CD4-positive, alpha-beta memory T cell (primary cell): ENCODE results near the gene TNFRSF19. TPM values are rescaled to one million over a fixed set of nuclear protein-coding genes. Genes with fewer than 3 reads are reported as not detected.

ENCODE experiments used
- CTCF ChIA-PET: fragments of 350-600 bp; sonication (Branson Sonifier 250); formaldehyde crosslinking; loops from one replicate; lab custom pipeline; 2021; ENCODE audit warnings: inconsistent platforms; ENCODE audit not compliant: partially characterized antibody; lab: Charles Lee
- POLR2A ChIA-PET: fragments of 350-600 bp; sonication (Branson Sonifier 250); formaldehyde crosslinking; loops from one replicate; lab custom pipeline; 2021; ENCODE audit not compliant: partially characterized antibody; lab: Charles Lee
- DNase-seq, 5 donors: peaks; one replicate each; pipeline versions ENCODE4 v3.0.0 to v3.0.0-alpha.2; 2020 to 2022; ENCODE audit warnings: mixed read lengths in 1 of 5
- H3K27ac ChIP-seq: one replicate; pipeline ENCODE4 v1.7.0; 2013; ENCODE audit warnings: low read depth, low read length
- H3K27me3 ChIP-seq: 2 replicates; pipeline ENCODE4 v1.7.0; 2013; ENCODE audit warnings: mild to moderate bottlenecking, low read length, moderate library complexity; ENCODE audit not compliant: insufficient read depth
- H3K36me3 ChIP-seq: 2 replicates; pipeline ENCODE4 v1.7.0; 2013; ENCODE audit warnings: mild to moderate bottlenecking, low read length, moderate library complexity; ENCODE audit not compliant: insufficient read depth
- H3K4me1 ChIP-seq: 2 replicates; pipeline ENCODE4 v1.7.0; 2013; ENCODE audit warnings: mild to moderate bottlenecking, low read length, moderate library complexity; ENCODE audit not compliant: insufficient read depth
- H3K4me3 ChIP-seq, 2 donors: one replicate each; pipeline ENCODE4 v1.7.0; 2013; ENCODE audit warnings: low read length in 2 of 2, mild to moderate bottlenecking in 1 of 2
- H3K9me3 ChIP-seq, 2 donors: one replicate each; pipeline ENCODE4 v1.7.0; 2013; ENCODE audit warnings: low read length in 2 of 2, control low read depth in 1 of 2; ENCODE audit not compliant: control insufficient read depth in 1 of 2
- H3K27ac Mint-ChIP-seq, 7 donors: one replicate each; pipeline ENCODE4 v1.8.0; 2020 to 2021; ENCODE audit warnings: mixed read lengths in 7 of 7, mild to moderate bottlenecking in 6 of 7, inconsistent platforms in 3 of 7, moderate library complexity in 3 of 7
- H3K27me3 Mint-ChIP-seq, 2 donors: one replicate each; pipeline ENCODE4 v1.8.0; 2020 to 2021; ENCODE audit warnings: mixed read lengths in 2 of 2
- H3K36me3 Mint-ChIP-seq, 2 donors: one replicate each; pipeline ENCODE4 v1.8.0; 2020 to 2021; ENCODE audit warnings: mixed read lengths in 2 of 2, inconsistent platforms in 1 of 2, mild to moderate bottlenecking in 1 of 2
- H3K4me1 Mint-ChIP-seq, 4 donors: one replicate each; pipeline ENCODE4 v1.8.0; 2020 to 2021; ENCODE audit warnings: mixed read lengths in 4 of 4, mild to moderate bottlenecking in 1 of 4
- H3K4me3 Mint-ChIP-seq, 8 donors: one replicate each; pipeline ENCODE4 v1.8.0; 2020 to 2021; ENCODE audit warnings: mixed read lengths in 8 of 8, mild to moderate bottlenecking in 7 of 8, moderate library complexity in 6 of 8, inconsistent platforms in 3 of 8
- H3K9me3 Mint-ChIP-seq, 8 donors: one replicate each; pipeline ENCODE4 v1.8.0; 2020 to 2021; ENCODE audit warnings: mixed read lengths in 8 of 8, mild to moderate bottlenecking in 5 of 8, inconsistent platforms in 3 of 8, moderate library complexity in 1 of 8
- intact Hi-C: fragments of 100-400 bp; cut with micrococcal nuclease; formaldehyde crosslinking; loops from one replicate; pipeline ENCODE4 v1.15.1; 2023
- polyA plus RNA-seq, 2 donors: library from polyadenylated mRNA; unstranded; fragments of 300-500 nt; fragmentation: Illumina TruSeq; gene quantifications; one replicate each; pipeline ENCODE4 v1.2.3, GENCODE V29; 2021
- total RNA-seq, 2 experiments: library from RNA; stranded (reverse); gene quantifications; one replicate each; pipeline ENCODE4 v1.2.3, GENCODE V29; 2021

Gene TNFRSF19
- total and polyA plus RNA-seq, 4 experiments from 2014 or later: 0.27 TPM; not detected in 3

GRCh38 chr13:23697772-23698313 lies 127.6 kb downstream of the TNFRSF19 start:
- Mint-ChIP-seq H3K27ac (peak overlapping the region in 4 of 7 donors; percentile 2 to 61 (median 35)), H3K4me3 (no peak overlapping the region), H3K9me3 (peaks cover 0 to 2% (median 0%) of the 10 kb centered on the region in 8 donors), H3K27me3 (peaks cover 0 to 1% of the 10 kb centered on the region in 2 donors), H3K4me1 (peaks cover 8 to 26% (median 13%) of the 10 kb centered on the region in 4 donors), H3K36me3 (no peaks in the 10 kb centered on the region)
- no peak for DNase-seq
- H3K36me3 ChIP-seq: no peaks in the 10 kb centered on the region
- H3K4me1 ChIP-seq: peaks cover 10% of the 10 kb centered on the region
- intact Hi-C loops: loop anchor here (5.0 kb wide), 1 partner anchor 121 kb away; no protein-coding TSS in a partner anchor
- H3K27ac ChIP-seq: no peak overlapping the region
- CTCF ChIA-PET: no interaction called here
- no peaks in the 10 kb centered on the region for H3K9me3 ChIP-seq
- no peak overlapping the region for H3K4me3 ChIP-seq
- peaks cover 3% of the 10 kb centered on the region for H3K27me3 ChIP-seq
- POLR2A ChIA-PET: no interaction called here

- CTCF ChIA-PET: interaction anchor here (0.8 to 1.3 kb wide), 2 partner anchors 11 to 19 kb away, joined by 3 read pairs; no protein-coding TSS in a partner anchor
- Histone ChIP-seq H3K36me3 (no peaks in the 10 kb centered on the region), H3K9me3 (no peaks in the 10 kb centered on the region), H3K27me3 (peaks cover 3% of the 10 kb centered on the region), H3K4me3 (no peak overlapping the region), H3K27ac (no peak overlapping the region), H3K4me1 (peaks cover 10% of the 10 kb centered on the region)
- intact Hi-C loops: loop anchor here (5.0 kb wide), 1 partner anchor 122 kb away; no protein-coding TSS in a partner anchor
- Mint-ChIP-seq H3K27ac (no peak overlapping the region), H3K36me3 (no peaks in the 10 kb centered on the region), H3K4me3 (no peak overlapping the region), H3K9me3 (peaks cover 0 to 2% (median 0%) of the 10 kb centered on the region in 8 donors), H3K27me3 (peaks cover 0 to 1% of the 10 kb centered on the region in 2 donors), H3K4me1 (peaks cover 6 to 26% (median 12%) of the 10 kb centered on the region in 4 donors)
- POLR2A ChIA-PET: no interaction called here
- no peak for DNase-seq
Measured at GRCh38 chr13:23699271-23699670, 129.1 kb downstream of the TNFRSF19 start.

- Mint-ChIP-seq H3K4me3 (no peak overlapping the region), H3K27me3 (peaks cover 0 to 1% of the 10 kb centered on the region in 2 donors), H3K9me3 (peaks cover 0 to 2% (median 0%) of the 10 kb centered on the region in 8 donors), H3K27ac (no peak overlapping the region), H3K4me1 (peaks cover 3 to 15% (median 7%) of the 10 kb centered on the region in 4 donors), H3K36me3 (no peaks in the 10 kb centered on the region)
- ChIA-PET CTCF (no interaction called here), POLR2A (no interaction called here)
- no peak overlapping the region for H3K4me3 ChIP-seq
- H3K27ac ChIP-seq: no peak overlapping the region
- DNase-seq: no peak
- peaks cover 6% of the 10 kb centered on the region for H3K4me1 ChIP-seq
- intact Hi-C loops: no loop called here
- H3K36me3 ChIP-seq: no peaks in the 10 kb centered on the region
- H3K27me3 ChIP-seq: peaks cover 3% of the 10 kb centered on the region
- no peaks in the 10 kb centered on the region for H3K9me3 ChIP-seq
Measured at GRCh38 chr13:23701186-23701585, 131.0 kb downstream of the TNFRSF19 start.

- Histone ChIP-seq H3K4me1 (peaks cover 2% of the 10 kb centered on the region), H3K27me3 (peaks cover 3% of the 10 kb centered on the region), H3K9me3 (no peaks in the 10 kb centered on the region), H3K27ac (no peak overlapping the region), H3K36me3 (no peaks in the 10 kb centered on the region), H3K4me3 (no peak overlapping the region)
- H3K27me3 Mint-ChIP-seq: peaks cover 0 to 1% of the 10 kb centered on the region in 2 donors
- no peak overlapping the region for H3K27ac Mint-ChIP-seq
- H3K36me3 Mint-ChIP-seq: no peaks in the 10 kb centered on the region
- ChIA-PET CTCF (no interaction called here), POLR2A (no interaction called here)
- DNase-seq: no peak
- intact Hi-C loops: no loop called here
- peaks cover 0 to under 1% (median 0%) of the 10 kb centered on the region in 8 donors for H3K9me3 Mint-ChIP-seq
- H3K4me3 Mint-ChIP-seq: no peak overlapping the region
- H3K4me1 Mint-ChIP-seq: peaks cover 0 to 11% (median 3%) of the 10 kb centered on the region in 4 donors
Measured at GRCh38 chr13:23701636-23702035, 131.4 kb downstream of the TNFRSF19 start.

- Histone ChIP-seq H3K4me1 (no peaks in the 10 kb centered on the region), H3K9me3 (no peaks in the 10 kb centered on the region), H3K27ac (no peak overlapping the region), H3K27me3 (peaks cover 3% of the 10 kb centered on the region), H3K4me3 (no peak overlapping the region), H3K36me3 (no peaks in the 10 kb centered on the region)
- POLR2A ChIA-PET: no interaction called here
- no peaks in the 10 kb centered on the region for H3K4me1 Mint-ChIP-seq
- no peaks in the 10 kb centered on the region for H3K36me3 Mint-ChIP-seq
- CTCF ChIA-PET: no interaction called here
- H3K27ac Mint-ChIP-seq: no peak overlapping the region
- no peak overlapping the region for H3K4me3 Mint-ChIP-seq
- intact Hi-C loops: no loop called here
- no peaks in the 10 kb centered on the region for H3K27me3 Mint-ChIP-seq
- DNase-seq: no peak
- H3K9me3 Mint-ChIP-seq: no peaks in the 10 kb centered on the region
Measured at GRCh38 chr13:23703246-23703860, 133.1 kb downstream of the TNFRSF19 start.

GRCh38 chr13:23705583-23705982 lies 135.4 kb downstream of the TNFRSF19 start:
- Histone ChIP-seq H3K27ac (no peak overlapping the region), H3K4me3 (no peak overlapping the region), H3K27me3 (no peaks in the 10 kb centered on the region), H3K9me3 (no peaks in the 10 kb centered on the region), H3K36me3 (no peaks in the 10 kb centered on the region), H3K4me1 (no peaks in the 10 kb centered on the region)
- Mint-ChIP-seq H3K36me3 (no peaks in the 10 kb centered on the region), H3K27me3 (no peaks in the 10 kb centered on the region), H3K4me1 (no peaks in the 10 kb centered on the region), H3K4me3 (no peak overlapping the region), H3K9me3 (no peaks in the 10 kb centered on the region), H3K27ac (no peak overlapping the region)
- POLR2A ChIA-PET: no interaction called here
- intact Hi-C loops: no loop called here
- CTCF ChIA-PET: no interaction called here
- DNase-seq: no peak

GRCh38 chr13:23707674-23708073 lies 137.5 kb downstream of the TNFRSF19 start:
- Mint-ChIP-seq H3K4me3 (no peak overlapping the region), H3K9me3 (peaks cover 0 to 3% (median 0%) of the 10 kb centered on the region in 8 donors), H3K27me3 (no peaks in the 10 kb centered on the region), H3K27ac (no peak overlapping the region), H3K36me3 (no peaks in the 10 kb centered on the region), H3K4me1 (no peaks in the 10 kb centered on the region)
- H3K27ac ChIP-seq: no peak overlapping the region
- H3K27me3 ChIP-seq: no peaks in the 10 kb centered on the region
- POLR2A ChIA-PET: no interaction called here
- no peaks in the 10 kb centered on the region for H3K9me3 ChIP-seq
- CTCF ChIA-PET: interaction anchor here (1.7 kb wide), 1 partner anchor 240 kb away, joined by 7 read pairs; no protein-coding TSS in a partner anchor
- intact Hi-C loops: no loop called here
- DNase-seq: no peak
- no peaks in the 10 kb centered on the region for H3K36me3 ChIP-seq
- no peak overlapping the region for H3K4me3 ChIP-seq
- no peaks in the 10 kb centered on the region for H3K4me1 ChIP-seq
